T-cell (primary cell): Measurements from ENCODE around the gene ASS1. TPM values are rescaled to one million over a fixed set of nuclear protein-coding genes. Genes with fewer than 3 reads are reported as not detected.

ENCODE experiments used
- ATAC-seq, 4 experiments: fragments of 200-7000 bp in 3 of 4; fragments of 150-1000 bp in 1 of 4; cut with Tn5 transposase; replicated peaks in 1 of 4; 1 replicate in 3 of 4; 2 replicates in 1 of 4; pipeline ENCODE4 v1.10.0; 2021; ENCODE audit warnings: moderate library complexity in 3 of 4, mild to moderate bottlenecking in 2 of 4, moderate number of reproducible peaks in 1 of 4
- CTCF ChIA-PET, 2 donors: fragments of 300-600 bp; sonication (Branson Sonifier 250); formaldehyde crosslinking; loops; one replicate each; lab custom pipeline; 2022; ENCODE audit warnings: antibody characterized with exemption in 2 of 2; lab: Charles Lee
- POLR2A ChIA-PET, 2 donors: fragments of 300-600 bp; sonication (Branson Sonifier 250); formaldehyde crosslinking; loops; one replicate each; lab custom pipeline; 2022; ENCODE audit warnings: antibody characterized with exemption in 2 of 2; lab: Charles Lee
- DNase-seq, 35 experiments: peaks; one replicate each; pipeline versions ENCODE4 v3.0.0 to v3.0.0-alpha.2; 2013 to 2023
- H3K27ac ChIP-seq: one replicate; pipeline ENCODE4 v1.5.1; 2013; ENCODE audit warnings: low read length
- H3K27me3 ChIP-seq, 2 experiments: replicated peaks in 1 of 2; 1 replicate in 1 of 2; 2 replicates in 1 of 2; pipeline versions ENCODE4 v1.6.1 to v1.7.0; 2013; ENCODE audit warnings: low read length in 1 of 2, mixed read lengths in 1 of 2; ENCODE audit not compliant: control insufficient read depth in 2 of 2, insufficient read depth in 2 of 2; ENCODE audit errors: extremely low read depth in 1 of 2
- H3K36me3 ChIP-seq, 2 donors: 1 replicate in 1 of 2; 2 replicates in 1 of 2; pipeline versions ENCODE4 v1.6.1 to v1.7.0; 2013; ENCODE audit warnings: low read length in 1 of 2; ENCODE audit not compliant: control insufficient read depth in 2 of 2, insufficient read depth in 1 of 2; ENCODE audit errors: extremely low read depth in 1 of 2
- H3K4me1 ChIP-seq, 2 experiments: 1 replicate in 1 of 2; 2 replicates in 1 of 2; pipeline versions ENCODE4 v1.6.1 to v1.7.0; 2013; ENCODE audit warnings: low read length in 2 of 2, mixed read lengths in 1 of 2; ENCODE audit not compliant: insufficient read depth in 2 of 2, control insufficient read depth in 1 of 2; ENCODE audit errors: extremely low read depth in 1 of 2
- H3K4me3 ChIP-seq, 2 donors: 1 replicate in 1 of 2; 2 replicates in 1 of 2; pipeline versions ENCODE4 v1.5.1 to v1.7.0; 2013; ENCODE audit warnings: mild to moderate bottlenecking in 2 of 2, low read length in 1 of 2, moderate library complexity in 1 of 2; ENCODE audit not compliant: control insufficient read depth in 1 of 2; ENCODE audit errors: extremely low read depth in 1 of 2
- H3K9me3 ChIP-seq: 2 replicates; pipeline ENCODE4 v1.7.0; 2013
- H3K27ac Mint-ChIP-seq, 2 donors: one replicate each; pipeline ENCODE4 v1.8.0; 2020 to 2021; ENCODE audit warnings: mild to moderate bottlenecking in 2 of 2, mixed read lengths in 2 of 2
- H3K27me3 Mint-ChIP-seq, 2 donors: one replicate each; pipeline ENCODE4 v1.8.0; 2021 to 2022; ENCODE audit warnings: mixed read lengths in 2 of 2
- H3K36me3 Mint-ChIP-seq: one replicate; pipeline ENCODE4 v1.8.0; 2021; ENCODE audit warnings: mixed read lengths
- H3K4me1 Mint-ChIP-seq, 3 donors: one replicate each; pipeline ENCODE4 v1.8.0; 2020 to 2022; ENCODE audit warnings: mixed read lengths in 3 of 3, mild to moderate bottlenecking in 1 of 3
- H3K4me3 Mint-ChIP-seq, 3 donors: one replicate each; pipeline ENCODE4 v1.8.0; 2020 to 2022; ENCODE audit warnings: mild to moderate bottlenecking in 3 of 3, mixed read lengths in 3 of 3, moderate library complexity in 3 of 3
- H3K9me3 Mint-ChIP-seq, 3 donors: one replicate each; pipeline ENCODE4 v1.8.0; 2020 to 2022; ENCODE audit warnings: mixed read lengths in 3 of 3
- WGBS: methylation state at CpG from one replicate; pipeline ENCODE4 v1.1.5; 2013; ENCODE audit warnings: missing lambda C conversion rate; ENCODE audit not compliant: insufficient coverage; 5-methylcytosine and 5-hydroxymethylcytosine counted together
- total RNA-seq, 35 experiments: library from RNA in 6 of 35; stranded (reverse) in 6 of 35; fragments of 120-200 nt in 1 of 35; gene quantifications; one replicate each; pipeline versions ENCODE4 v1.2.1 to v1.2.4 and lab custom pipeline; 2013 to 2026

The ASS1 gene
- total RNA-seq, 5 donors from 2014 or later (not counting 1 experiment from before 2014, with no cell fraction given), result 0.92 to 2.1 (median 1.2) TPM; not detected in 2

- peaks cover 19 to 35% of the 10 kb centered on the region in 2 donors for H3K27me3 Mint-ChIP-seq
- H3K9me3 Mint-ChIP-seq, result no peaks in the 10 kb centered on the region
- DNase-seq (no peak), ATAC-seq (peak in 1 of 4 experiments; percentile 12)
- H3K36me3 ChIP-seq, result no peaks in the 10 kb centered on the region
- POLR2A ChIA-PET, result no interaction called here
- no peaks in the 10 kb centered on the region for H3K4me1 ChIP-seq
- CTCF ChIA-PET, result no interaction called here
- 91% methylated on average over 14 of the region's 19 CpGs for WGBS
- peaks cover 0 to 55% of the 10 kb centered on the region in 2 experiments for H3K27me3 ChIP-seq
- no peaks in the 10 kb centered on the region for H3K36me3 Mint-ChIP-seq
- no peaks in the 10 kb centered on the region for H3K9me3 ChIP-seq
- no peak overlapping the region for H3K27ac Mint-ChIP-seq
- H3K4me1 Mint-ChIP-seq, result no peaks in the 10 kb centered on the region
- no peak overlapping the region for H3K27ac ChIP-seq
- no peak overlapping the region for H3K4me3 ChIP-seq
- H3K4me3 Mint-ChIP-seq, result no peak overlapping the region
Observed at GRCh38 chr9:130479587-130479986, 34.8 kb downstream of the ASS1 start.

GRCh38 chr9:130480673-130481072 is 35.9 kb downstream of the ASS1 start:
- peaks cover 19 to 35% of the 10 kb centered on the region in 2 donors for H3K27me3 Mint-ChIP-seq
- no peaks in the 10 kb centered on the region for H3K4me1 Mint-ChIP-seq
- Histone ChIP-seq H3K4me1 (no peaks in the 10 kb centered on the region), H3K9me3 (no peaks in the 10 kb centered on the region), H3K27me3 (peaks cover 0 to 58% of the 10 kb centered on the region in 2 experiments), H3K27ac (no peak overlapping the region), H3K4me3 (no peak overlapping the region), H3K36me3 (no peaks in the 10 kb centered on the region)
- DNase-seq (no peak), ATAC-seq (no peak)
- ChIA-PET POLR2A (no interaction called here), CTCF (no interaction called here)
- H3K9me3 Mint-ChIP-seq, result no peaks in the 10 kb centered on the region
- no peak overlapping the region for H3K4me3 Mint-ChIP-seq
- H3K27ac Mint-ChIP-seq, result no peak overlapping the region
- no peaks in the 10 kb centered on the region for H3K36me3 Mint-ChIP-seq
- WGBS, result 74% methylated on average over 15 of the region's 16 CpGs

- Mint-ChIP-seq H3K27ac (no peak overlapping the region), H3K36me3 (no peaks in the 10 kb centered on the region), H3K9me3 (no peaks in the 10 kb centered on the region), H3K4me1 (no peaks in the 10 kb centered on the region), H3K27me3 (peaks cover 19 to 36% of the 10 kb centered on the region in 2 donors), H3K4me3 (no peak overlapping the region)
- DNase-seq, result no peak
- ATAC-seq, result no peak
- POLR2A ChIA-PET, result no interaction called here
- no peaks in the 10 kb centered on the region for H3K9me3 ChIP-seq
- H3K27me3 ChIP-seq, result peaks cover 0 to 63% of the 10 kb centered on the region in 2 experiments
- H3K4me1 ChIP-seq, result no peaks in the 10 kb centered on the region
- CTCF ChIA-PET, result no interaction called here
- H3K4me3 ChIP-seq, result no peak overlapping the region
- H3K36me3 ChIP-seq, result no peaks in the 10 kb centered on the region
- H3K27ac ChIP-seq, result no peak overlapping the region
- WGBS, result 61% methylated on average over 5 of the region's 5 CpGs
Observed at GRCh38 chr9:130482463-130482862, 37.7 kb downstream of the ASS1 start.

- Histone ChIP-seq H3K36me3 (no peaks in the 10 kb centered on the region), H3K4me1 (no peaks in the 10 kb centered on the region), H3K4me3 (no peak overlapping the region), H3K27me3 (peaks cover 0 to 55% of the 10 kb centered on the region in 2 experiments), H3K9me3 (no peaks in the 10 kb centered on the region), H3K27ac (no peak overlapping the region)
- Mint-ChIP-seq H3K4me1 (no peaks in the 10 kb centered on the region), H3K27me3 (peaks cover 24 to 36% of the 10 kb centered on the region in 2 donors), H3K36me3 (no peaks in the 10 kb centered on the region), H3K4me3 (no peak overlapping the region), H3K27ac (no peak overlapping the region), H3K9me3 (no peaks in the 10 kb centered on the region)
- POLR2A ChIA-PET, result no interaction called here
- DNase-seq (no peak), ATAC-seq (no peak)
- WGBS, result 57% methylated on average over 6 of the region's 16 CpGs
- CTCF ChIA-PET, result no interaction called here
Observed at GRCh38 chr9:130483371-130483971, 38.7 kb downstream of the ASS1 start.

- CTCF ChIA-PET, result no interaction called here
- Histone ChIP-seq H3K4me1 (no peaks in the 10 kb centered on the region), H3K4me3 (no peak overlapping the region), H3K27me3 (peaks cover 0 to 53% of the 10 kb centered on the region in 2 experiments), H3K27ac (no peak overlapping the region), H3K9me3 (no peaks in the 10 kb centered on the region), H3K36me3 (no peaks in the 10 kb centered on the region)
- WGBS, result 36% methylated on average over 6 of the region's 21 CpGs
- ATAC-seq, result no peak
- DNase-seq, result no peak
- POLR2A ChIA-PET, result interaction anchor here in 1 of 2 donors (0.6 kb wide), 1 partner anchor 163 kb away, joined by 3 read pairs; no protein-coding TSS in a partner anchor
- no peaks in the 10 kb centered on the region for H3K4me1 Mint-ChIP-seq
- H3K4me3 Mint-ChIP-seq, result no peak overlapping the region
- no peaks in the 10 kb centered on the region for H3K9me3 Mint-ChIP-seq
- no peaks in the 10 kb centered on the region for H3K36me3 Mint-ChIP-seq
- no peak overlapping the region for H3K27ac Mint-ChIP-seq
- H3K27me3 Mint-ChIP-seq, result peaks cover 24 to 34% of the 10 kb centered on the region in 2 donors
Observed at GRCh38 chr9:130484362-130485072, 39.8 kb downstream of the ASS1 start.

- ChIA-PET POLR2A (no interaction called here), CTCF (no interaction called here)
- ATAC-seq (no peak), DNase-seq (no peak)
- no peak overlapping the region for H3K4me3 Mint-ChIP-seq
- H3K36me3 Mint-ChIP-seq, result no peaks in the 10 kb centered on the region
- peaks cover 24 to 32% of the 10 kb centered on the region in 2 donors for H3K27me3 Mint-ChIP-seq
- H3K4me3 ChIP-seq, result no peak overlapping the region
- WGBS, result 93% methylated on average over 2 of the region's 6 CpGs
- no peak overlapping the region for H3K27ac Mint-ChIP-seq
- no peaks in the 10 kb centered on the region for H3K36me3 ChIP-seq
- H3K27ac ChIP-seq, result no peak overlapping the region
- no peaks in the 10 kb centered on the region for H3K9me3 Mint-ChIP-seq
- peaks cover 0 to 51% of the 10 kb centered on the region in 2 experiments for H3K27me3 ChIP-seq
- no peaks in the 10 kb centered on the region for H3K4me1 ChIP-seq
- no peaks in the 10 kb centered on the region for H3K4me1 Mint-ChIP-seq
- no peaks in the 10 kb centered on the region for H3K9me3 ChIP-seq
Observed at GRCh38 chr9:130486103-130486502, 41.3 kb downstream of the ASS1 start.
